GM12878 (cell line): Measurements from ENCODE around the gene NR2F1-AS1. TPM values are rescaled to one million over a fixed set of nuclear protein-coding genes. Genes with fewer than 3 reads are reported as not detected.

Experiments
- ATAC-seq: fragments of 200-7000 bp; cut with Tn5 transposase; 3 replicates; pipeline ENCODE4 v1.9.1; 2020; ENCODE audit warnings: mild to moderate bottlenecking, moderate library complexity
- BruUV-seq: library from RNA; stranded (reverse); fragments of 400-500 nt; replicated peaks from 2 replicates; lab custom pipeline; 2021; lab: Mats Ljungman, UMichigan
- CTCF ChIA-PET: fragments of 300-600 bp; sonication (Branson Sonifier 250); formaldehyde crosslinking; extraction: SDS; loops from one replicate; lab custom pipeline; 2021; ENCODE audit warnings: inconsistent platforms; lab: Yijun Ruan, JAX
- POLR2A ChIA-PET: fragments of 350-600 bp; formaldehyde crosslinking; extraction: SDS; loops from one replicate; lab custom pipeline; 2021; ENCODE audit warnings: inconsistent platforms; lab: Charles Lee
- RAD21 ChIA-PET: fragments of 300-600 bp; sonication (Branson Sonifier 250); formaldehyde crosslinking; loops from one replicate; lab custom pipeline; 2023; ENCODE audit warnings: antibody characterized with exemption; ENCODE audit not compliant: unreplicated experiment; lab: Charles Lee
- SMC1A ChIA-PET: fragments of 300-600 bp; sonication (Branson Sonifier 250); formaldehyde crosslinking; loops from one replicate; lab custom pipeline; 2023; ENCODE audit not compliant: unreplicated experiment, uncharacterized antibody; lab: Charles Lee
- DNase-seq: peaks from one replicate; pipeline ENCODE4 v3.0.0-alpha.2; 2011; ENCODE audit warnings: low read depth, low spot score
- FAIRE-seq: peaks from 3 replicates; lab custom pipeline; 2011; peaks lifted over from hg19 to GRCh38; lab: Jason Lieb, UNC
- H2AFZ ChIP-seq: 2 replicates; pipeline ENCODE4 v1.6.0; 2011; ENCODE audit warnings: low read depth, low read length, control low read depth; ENCODE audit not compliant: control insufficient read depth
- H3K27ac ChIP-seq: 2 replicates; pipeline ENCODE4 v1.5.1; 2011; ENCODE audit warnings: control low read depth; ENCODE audit not compliant: control insufficient read depth, insufficient read depth
- H3K27me3 ChIP-seq, 2 experiments: replicated peaks in 1 of 2; 2 replicates each; pipeline versions ENCODE4 v1.6.0 to v1.6.1; 2011; ENCODE audit warnings: low read length in 1 of 2; ENCODE audit not compliant: control insufficient read depth in 2 of 2, insufficient read depth in 2 of 2
- H3K36me3 ChIP-seq, 2 experiments: 2 replicates each; pipeline ENCODE4 v1.5.1; 2011; ENCODE audit warnings: low read length in 1 of 2; ENCODE audit not compliant: control insufficient read depth in 2 of 2, insufficient read depth in 2 of 2
- H3K4me1 ChIP-seq: 2 replicates; pipeline ENCODE4 v1.6.1; 2011; ENCODE audit warnings: mild to moderate bottlenecking, low read length, moderate library complexity, mixed read lengths; ENCODE audit not compliant: control insufficient read depth, insufficient read depth
- H3K4me2 ChIP-seq: 2 replicates; pipeline ENCODE4 v1.6.0; 2011; ENCODE audit warnings: control low read depth; ENCODE audit not compliant: control insufficient read depth, insufficient read depth
- H3K4me3 ChIP-seq: fragments of 200-600 bp; sonication (generic); 2 replicates; pipeline ENCODE4 v1.5.1; 2016
- H3K79me2 ChIP-seq: 2 replicates; pipeline ENCODE4 v1.6.0; 2011; ENCODE audit warnings: low read length; ENCODE audit not compliant: control insufficient read depth, insufficient read depth
- H3K9ac ChIP-seq: 2 replicates; pipeline ENCODE4 v1.8.0; 2011; ENCODE audit warnings: low read length, control low read depth, mixed read lengths; ENCODE audit not compliant: control insufficient read depth, insufficient read depth
- H3K9me3 ChIP-seq: replicated peaks from 3 replicates; pipeline ENCODE4 v1.5.1; 2011; ENCODE audit warnings: mild to moderate bottlenecking, low read length; ENCODE audit not compliant: control insufficient read depth, insufficient read depth
- H4K20me1 ChIP-seq: 2 replicates; pipeline ENCODE4 v1.6.0; 2011; ENCODE audit not compliant: control insufficient read depth, insufficient read depth
- EP300 ChIP-seq, 2 experiments: fragments of 150-350 bp in 1 of 2; IDR thresholded peaks; 2 replicates each; pipeline ENCODE4 v1.6.1; 2011 to 2012; ENCODE audit warnings: low read depth in 2 of 2, low read length in 2 of 2, borderline replicate concordance in 1 of 2, improper control_type of control experiment in 1 of 2, inconsistent platforms in 1 of 2; ENCODE audit not compliant: control insufficient read depth in 1 of 2
- HDAC2 ChIP-seq: fragments of 200-600 bp; sonication (generic); IDR thresholded peaks from 2 replicates; pipeline ENCODE4 v1.6.1; 2017
- NBN ChIP-seq: fragments of 450-650 bp; IDR thresholded peaks from 2 replicates; pipeline ENCODE4 v1.6.1; 2016
- NR2C2 ChIP-seq: IDR thresholded peaks from 2 replicates; pipeline ENCODE4 v1.6.1; 2011; ENCODE audit warnings: borderline replicate concordance, low read depth; ENCODE audit not compliant: control insufficient read depth, insufficient read length
- RCOR1 ChIP-seq: conservative IDR thresholded peaks from 2 replicates; pipeline ENCODE4 v1.6.1; 2012; ENCODE audit warnings: low read depth, low read length, improper control_type of control experiment
- SPI1 ChIP-seq: IDR thresholded peaks from 2 replicates; pipeline ENCODE4 v1.6.1; 2011; ENCODE audit warnings: low read depth, mild to moderate bottlenecking, low read length, moderate library complexity, borderline replicate concordance; ENCODE audit not compliant: insufficient read depth
- YBX1 ChIP-seq: fragments of 450-650 bp; IDR thresholded peaks from 2 replicates; pipeline ENCODE4 v1.6.1; 2016; ENCODE audit warnings: antibody characterized with exemption
- WGBS: methylation state at CpG from one replicate; pipeline ENCODE4 v1.1.6; 2016; ENCODE audit warnings: low lambda C conversion rate; ENCODE audit not compliant: insufficient replicate concordance, insufficient coverage; ENCODE audit errors: missing lambda C conversion rate; 5-methylcytosine and 5-hydroxymethylcytosine counted together
- in situ Hi-C: fragments of 300-500 bp; cut with MboI; formaldehyde crosslinking; loops from 9 replicates; pipeline ENCODE4 v1.14.3; 2018; ENCODE audit warnings: mixed read lengths
- intact Hi-C: fragments of 100-400 bp; cut with micrococcal nuclease; formaldehyde crosslinking; loops from one replicate; pipeline ENCODE4 v1.14.2; 2022; ENCODE audit not compliant: unreplicated experiment
- polyA plus RNA-seq, 11 experiments: library from polyadenylated mRNA; depleted of rRNA in 4 of 11; unstranded in 6 of 11; stranded (reverse) in 5 of 11; fragments of >200 nt; fragmentation: Nextera tagmentation in 4 of 11; fragmentation: Illumina TruSeq in 1 of 11; extraction: Ambion mirVana in 4 of 11; extraction: Trizol in 1 of 11; gene quantifications; 1 replicate in 1 of 11; 2 replicates in 10 of 11; pipeline versions ENCODE4 v1.2.1 to v1.2.3, GENCODE V29; 2011 to 2016; ENCODE audit warnings: inconsistent platforms in 2 of 11, missing spikeins in 2 of 11, low read depth in 1 of 11
- total RNA-seq, 4 experiments: library from RNA; depleted of rRNA in 3 of 4; stranded (reverse); fragments of >200 nt in 3 of 4; fragmentation: Illumina TruSeq in 1 of 4; extraction: Trizol in 1 of 4; gene quantifications; 2 replicates each; pipeline versions ENCODE4 v1.2.1 to v1.2.3, GENCODE V29; 2013 to 2021
- TF ChIP-seq, protein P1 (sequence below): IDR thresholded peaks from 2 replicates; pipeline ENCODE4 v1.6.1; 2011; ENCODE audit warnings: low read depth, low read length, improper control_type of control experiment, borderline replicate concordance
- TF ChIP-seq, protein P2 (sequence below): IDR thresholded peaks from 2 replicates; pipeline ENCODE4 v1.6.1; 2011; ENCODE audit warnings: borderline replicate concordance, low read depth, mild to moderate bottlenecking, moderate library complexity, low read length; ENCODE audit not compliant: insufficient read depth, poor library complexity, severe bottlenecking

Gene NR2F1-AS1
- total and polyA plus RNA-seq, 10 of the 15 experiments (the other 5 are each of a cell fraction or from before 2014, with no cell fraction given), result 0.11 to 0.85 (median 0.27) TPM

DNA sequence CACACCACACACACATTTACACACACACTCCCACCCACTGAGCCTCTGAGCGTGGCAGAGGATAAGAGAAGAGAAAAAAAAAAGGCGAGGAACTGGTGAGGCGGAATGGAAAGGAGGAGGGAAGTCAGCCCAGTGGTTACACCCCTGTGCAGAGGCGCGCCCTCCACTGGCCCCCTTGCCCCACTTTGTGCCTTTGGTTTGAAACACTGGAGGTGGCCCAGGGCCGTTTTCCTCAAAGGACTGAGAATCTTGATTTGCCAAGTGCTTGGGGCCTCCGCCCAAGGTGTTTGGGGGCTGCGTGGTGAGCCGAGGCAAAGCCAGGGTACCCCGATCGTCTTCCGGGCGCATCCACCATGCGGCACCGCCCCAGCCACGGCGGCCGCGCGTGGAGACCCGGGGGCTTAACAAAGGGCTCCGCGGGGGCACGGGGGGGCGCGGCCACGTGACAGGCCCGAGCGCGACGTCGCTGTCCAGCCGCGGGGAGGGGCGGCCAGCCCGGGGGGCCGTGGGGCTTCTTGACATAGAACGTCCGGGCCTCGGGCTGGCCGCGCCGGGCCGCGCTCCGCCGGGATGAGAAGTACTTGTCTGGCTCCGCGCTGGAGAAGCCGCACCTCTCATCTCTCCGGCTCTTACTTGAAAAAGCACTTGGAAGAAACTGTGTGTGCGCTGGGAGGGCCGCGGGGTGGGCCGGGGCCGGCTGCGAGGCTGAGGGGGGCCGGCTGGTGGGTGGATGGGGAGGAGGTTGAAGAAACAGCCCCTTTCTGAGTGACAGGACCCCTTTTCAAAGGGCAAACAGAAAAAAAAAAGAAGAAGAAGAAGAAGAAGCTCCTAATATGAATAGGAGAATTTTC is 23.0 kb upstream of the NR2F1-AS1 start:
- in situ Hi-C loops (no loop called here), intact Hi-C loops (no loop called here)
- H3K27me3 ChIP-seq, result peaks cover 6 to 33% of the 10 kb centered on the region in 2 experiments
- H3K4me3 ChIP-seq, result no peak overlapping the region
- 0 out of 2 replicates have a peak, but pooled peaks cover 3% of the 10 kb centered on the region for H3K4me1 ChIP-seq
- H2AFZ ChIP-seq, result no peak overlapping the region
- no peak overlapping the region for H3K9ac ChIP-seq
- no peak for ATAC-seq
- TF ChIP-seq RCOR1, result no peak
- TF ChIP-seq NBN, result no peak
- TF ChIP-seq, protein P1, sequence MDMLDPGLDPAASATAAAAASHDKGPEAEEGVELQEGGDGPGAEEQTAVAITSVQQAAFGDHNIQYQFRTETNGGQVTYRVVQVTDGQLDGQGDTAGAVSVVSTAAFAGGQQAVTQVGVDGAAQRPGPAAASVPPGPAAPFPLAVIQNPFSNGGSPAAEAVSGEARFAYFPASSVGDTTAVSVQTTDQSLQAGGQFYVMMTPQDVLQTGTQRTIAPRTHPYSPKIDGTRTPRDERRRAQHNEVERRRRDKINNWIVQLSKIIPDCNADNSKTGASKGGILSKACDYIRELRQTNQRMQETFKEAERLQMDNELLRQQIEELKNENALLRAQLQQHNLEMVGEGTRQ, result no peak
- no peak for TF ChIP-seq SPI1
- TF ChIP-seq, protein P2, sequence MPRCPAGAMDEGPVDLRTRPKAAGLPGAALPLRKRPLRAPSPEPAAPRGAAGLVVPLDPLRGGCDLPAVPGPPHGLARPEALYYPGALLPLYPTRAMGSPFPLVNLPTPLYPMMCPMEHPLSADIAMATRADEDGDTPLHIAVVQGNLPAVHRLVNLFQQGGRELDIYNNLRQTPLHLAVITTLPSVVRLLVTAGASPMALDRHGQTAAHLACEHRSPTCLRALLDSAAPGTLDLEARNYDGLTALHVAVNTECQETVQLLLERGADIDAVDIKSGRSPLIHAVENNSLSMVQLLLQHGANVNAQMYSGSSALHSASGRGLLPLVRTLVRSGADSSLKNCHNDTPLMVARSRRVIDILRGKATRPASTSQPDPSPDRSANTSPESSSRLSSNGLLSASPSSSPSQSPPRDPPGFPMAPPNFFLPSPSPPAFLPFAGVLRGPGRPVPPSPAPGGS, result no peak
- no peak for TF ChIP-seq HDAC2
- no peak for TF ChIP-seq NR2C2
- TF ChIP-seq EP300 (IDR thresholded peaks at IDR 0.05; ENCODE audit: borderline replicate concordance in 1 of 2, control insufficient read depth in 1 of 2, low read depth in 2 of 2, low read length in 2 of 2), result no peak
- no peak for TF ChIP-seq YBX1
- CTCF ChIA-PET, result interaction anchor here (1.4 kb wide), 1 partner anchor 197 kb away, joined by 5 read pairs; no protein-coding TSS in a partner anchor
- no peaks in the 10 kb centered on the region for H4K20me1 ChIP-seq
- no TSS peak for BruUV-seq
- no peaks in the 10 kb centered on the region for H3K9me3 ChIP-seq
- POLR2A ChIA-PET, result no interaction called here
- no peak for DNase-seq
- no peaks in the 10 kb centered on the region for H3K36me3 ChIP-seq
- SMC1A ChIA-PET, result no interaction called here
- H3K79me2 ChIP-seq, result no peaks in the 10 kb centered on the region
- RAD21 ChIA-PET, result no interaction called here
- H3K27ac ChIP-seq, result no peak overlapping the region
- no peak overlapping the region for H3K4me2 ChIP-seq
- WGBS, result 53% methylated on average over 36 of the region's 58 CpGs
- no peak for FAIRE-seq
